GM19035 (cell line): ENCODE measurements around the gene DCP1B.
"Not testable (repeated sequence)": the region's sequence is repeated elsewhere in the genome, so short reads cannot be mapped to it uniquely, and the experiment has no call there.

Experiments
- ATAC-seq: cut with Tn5 transposase; IDR thresholded peaks from one replicate; pipeline ENCODE4 v1.9.1; 2021; ENCODE audit not compliant: unreplicated experiment

Gene DCP1B

GRCh38 chr12:1977588-1977987 is 26.7 kb downstream of the DCP1B start:
- no peak for ATAC-seq

DNA sequence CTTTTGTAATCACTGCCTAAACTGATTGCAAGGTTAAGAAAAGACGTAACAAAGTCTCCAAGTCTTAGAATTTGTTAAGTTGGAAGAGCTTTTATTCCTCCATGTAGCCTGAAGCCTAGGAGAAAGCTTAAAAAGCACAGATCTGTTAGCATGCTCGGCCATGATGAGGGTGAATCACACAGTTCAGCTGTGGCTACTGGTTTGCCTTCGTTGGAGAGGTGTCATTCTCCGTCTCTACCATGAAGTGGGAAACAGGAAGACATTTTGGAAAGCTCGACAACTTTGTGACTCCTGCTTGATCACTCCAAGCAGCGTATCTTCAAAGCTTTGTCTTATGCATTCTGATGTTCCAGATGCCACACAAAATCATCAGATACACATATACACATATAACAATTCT is 27.1 kb downstream of the DCP1B start:
- no peak for ATAC-seq

DNA sequence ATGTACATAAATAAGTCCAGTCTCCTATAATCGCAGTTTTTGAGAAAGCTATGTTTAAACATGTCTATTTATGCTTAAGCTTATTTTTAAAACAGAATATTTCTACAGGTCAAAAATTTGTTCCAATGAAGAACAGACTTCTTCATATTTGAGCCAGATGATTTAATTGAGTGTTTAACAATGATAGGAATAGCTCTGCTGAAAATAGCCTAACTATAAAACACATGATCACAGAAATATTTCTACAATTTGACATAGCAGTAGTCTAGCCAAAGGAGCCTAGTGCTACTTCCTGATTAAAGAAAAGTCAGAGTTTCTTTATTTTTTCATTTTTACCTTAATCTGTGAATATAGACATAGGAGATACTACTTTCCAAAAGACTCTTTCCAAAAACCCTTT is 29.4 kb downstream of the DCP1B start:
- no peak for ATAC-seq

GRCh38 chr12:1972856-1973317 is 31.4 kb downstream of the DCP1B start:
- ATAC-seq, result no peak

DNA sequence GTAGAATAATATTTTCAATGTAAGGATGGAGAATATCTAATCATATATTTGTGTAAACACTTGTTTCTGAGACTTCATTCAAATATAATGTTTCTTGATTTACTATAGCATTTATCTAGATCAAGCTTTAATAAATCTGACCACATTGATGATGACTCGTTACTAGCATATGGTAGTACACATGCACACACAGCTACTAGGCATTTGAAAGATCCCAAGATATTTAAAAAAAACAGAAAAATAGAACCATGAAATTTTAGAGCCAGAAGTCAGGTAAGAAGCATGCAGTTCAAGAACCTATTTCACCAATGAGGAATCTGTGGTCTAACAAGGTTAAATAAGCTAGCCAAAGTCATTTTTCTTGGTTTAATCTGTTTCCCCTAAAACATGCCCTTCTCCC is 32.0 kb downstream of the DCP1B start:
- no peak for ATAC-seq

- ATAC-seq, result no peak
These were observed 33.8 kb downstream of the DCP1B start for GRCh38 chr12:1970331-1970900.

DNA sequence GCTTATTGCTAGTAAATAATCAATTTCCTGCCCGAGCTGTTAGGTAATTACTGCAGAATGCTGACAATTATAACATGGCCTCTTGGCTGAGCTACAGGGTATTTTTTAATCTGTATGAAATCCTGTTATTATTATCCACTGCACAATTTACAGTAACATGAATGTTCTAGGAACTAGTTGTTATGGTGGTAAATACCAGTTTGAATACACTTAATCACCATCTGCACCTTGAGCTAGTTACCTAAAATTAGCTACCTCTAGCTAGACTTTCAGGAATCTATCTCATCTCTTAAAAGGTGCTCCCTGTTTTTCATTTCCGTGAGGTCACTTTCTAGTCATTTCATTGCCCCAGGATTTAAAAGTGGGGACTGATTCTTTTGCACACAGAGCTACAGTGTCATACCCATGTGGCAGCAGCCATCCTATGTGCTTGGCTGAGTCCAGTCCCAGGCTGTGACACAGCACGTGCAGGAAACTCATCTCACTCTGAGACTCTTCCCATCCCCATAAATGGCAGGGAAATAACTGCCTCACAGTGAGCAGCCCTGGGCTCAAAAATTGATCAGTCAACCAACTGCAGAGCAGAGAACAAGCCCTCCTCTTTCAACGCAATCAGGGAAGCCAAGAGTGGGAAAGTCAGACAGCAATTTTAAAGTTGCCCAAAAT is 37.6 kb downstream of the DCP1B start:
- ATAC-seq, result no peak

DNA sequence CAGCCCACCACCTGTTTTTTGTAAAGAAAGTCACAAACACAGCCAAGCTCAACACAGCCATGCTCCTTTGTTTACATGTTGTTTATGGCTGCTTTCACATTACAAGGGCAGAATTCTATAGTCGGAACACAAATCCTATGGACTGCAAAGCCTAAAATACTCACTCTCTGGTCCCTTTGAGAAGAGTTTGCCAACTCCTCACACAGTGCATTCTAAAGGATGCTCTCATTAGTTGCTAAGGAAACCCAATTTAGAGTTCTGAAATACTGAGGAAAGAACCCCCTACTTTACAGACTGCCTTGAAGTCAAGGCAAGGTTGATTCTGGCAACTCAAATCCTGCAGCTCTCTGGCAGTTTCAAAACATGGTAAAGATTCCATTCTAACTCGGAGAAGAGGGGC is 38.3 kb downstream of the DCP1B start:
- no peak for ATAC-seq

DNA sequence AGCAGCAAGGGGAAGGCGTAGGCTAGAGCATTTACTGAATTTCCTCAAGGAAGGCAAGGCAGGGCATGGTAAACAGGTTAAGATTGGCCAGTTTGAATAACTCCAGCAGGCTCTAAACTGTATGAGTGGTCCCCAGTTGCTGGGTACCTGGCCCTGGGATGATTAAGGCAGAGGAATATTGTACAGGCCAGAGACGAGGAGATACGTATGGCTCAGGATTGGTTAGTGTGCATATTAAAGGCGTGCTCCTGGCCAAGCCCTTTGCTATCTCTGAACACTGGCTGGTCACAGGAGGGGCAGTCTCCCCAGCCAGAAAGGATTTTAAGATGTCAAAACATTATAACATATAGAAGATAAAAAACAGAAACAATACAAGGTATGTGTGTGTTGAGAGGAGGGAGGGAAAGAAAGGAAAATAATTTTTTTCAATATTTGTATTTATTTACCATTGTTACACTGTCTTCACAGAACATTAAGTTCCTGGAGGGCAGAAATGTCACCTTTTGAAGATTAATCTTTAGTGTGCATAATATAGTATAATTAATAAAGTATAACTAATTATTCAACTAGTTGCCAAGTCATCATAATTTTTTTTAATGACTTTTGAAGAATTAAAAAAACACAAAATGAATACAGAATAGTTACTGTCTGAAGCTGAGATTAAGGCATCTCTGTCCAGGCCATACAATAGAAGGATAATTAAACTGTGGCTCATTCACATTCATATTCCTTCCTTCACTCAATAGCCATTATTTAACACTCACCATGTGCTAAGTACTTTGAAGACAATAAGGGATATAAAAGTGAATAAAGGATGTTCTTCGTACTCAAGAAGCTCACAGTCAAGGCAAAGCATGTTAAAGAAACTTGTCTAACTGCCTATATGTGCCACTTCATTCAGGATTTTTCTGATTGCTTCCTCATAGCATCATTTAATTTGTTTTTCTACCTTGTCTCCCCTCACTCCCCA is 41.9 kb downstream of the DCP1B start:
- ATAC-seq, result no peak

DNA sequence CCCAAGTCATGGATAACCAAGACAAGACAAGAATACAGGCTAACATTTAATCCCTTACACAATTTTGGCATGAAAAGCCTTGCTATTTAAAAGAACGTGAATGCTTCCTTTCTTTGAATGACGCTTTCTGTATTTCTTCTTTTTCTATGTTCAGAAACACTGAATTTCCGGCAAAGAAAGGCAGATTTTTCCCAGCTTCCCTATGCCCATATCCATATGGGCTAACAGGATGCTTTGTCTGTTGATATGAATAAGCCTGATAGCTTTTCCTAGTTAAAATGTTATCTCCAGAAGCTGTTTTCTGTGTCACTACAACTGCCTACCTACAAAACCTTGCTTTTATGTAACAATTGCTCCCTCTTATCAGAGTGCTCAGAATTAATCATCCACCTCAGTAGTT is 47.5 kb downstream of the DCP1B start:
- ATAC-seq, result no peak

GRCh38 chr12:1949771-1950470 is 54.3 kb downstream of the DCP1B start:
- no peak for ATAC-seq

- no peak for ATAC-seq
These were observed 55.4 kb downstream of the DCP1B start for GRCh38 chr12:1948883-1949282.

GRCh38 chr12:1947081-1947480 is 57.2 kb downstream of the DCP1B start:
- ATAC-seq, result no peak

- no peak for ATAC-seq
These were observed 58.0 kb downstream of the DCP1B start for GRCh38 chr12:1946296-1946695.

DNA sequence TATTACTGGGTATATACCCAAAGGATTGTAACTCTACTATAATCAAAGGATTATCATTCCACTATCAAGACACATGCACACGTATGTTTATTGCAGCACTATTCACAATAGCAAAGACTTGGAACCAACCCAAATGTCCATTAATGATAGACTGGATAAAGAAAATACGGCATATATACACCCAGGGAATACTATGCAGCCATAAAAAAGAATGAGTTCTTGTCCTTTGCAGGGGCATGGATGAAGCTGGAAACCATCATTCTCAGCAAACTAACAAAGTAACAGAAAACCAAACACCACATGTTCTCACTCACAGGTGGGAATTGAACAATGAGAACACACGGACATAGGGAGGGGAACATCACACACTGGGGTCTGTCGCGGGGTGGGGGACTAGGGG is 58.8 kb downstream of the DCP1B start:
- ATAC-seq, result not testable (repeated sequence)

- peak; percentile 64 for ATAC-seq
These were observed 64.3 kb downstream of the DCP1B start for GRCh38 chr12:1939801-1940607.

DNA sequence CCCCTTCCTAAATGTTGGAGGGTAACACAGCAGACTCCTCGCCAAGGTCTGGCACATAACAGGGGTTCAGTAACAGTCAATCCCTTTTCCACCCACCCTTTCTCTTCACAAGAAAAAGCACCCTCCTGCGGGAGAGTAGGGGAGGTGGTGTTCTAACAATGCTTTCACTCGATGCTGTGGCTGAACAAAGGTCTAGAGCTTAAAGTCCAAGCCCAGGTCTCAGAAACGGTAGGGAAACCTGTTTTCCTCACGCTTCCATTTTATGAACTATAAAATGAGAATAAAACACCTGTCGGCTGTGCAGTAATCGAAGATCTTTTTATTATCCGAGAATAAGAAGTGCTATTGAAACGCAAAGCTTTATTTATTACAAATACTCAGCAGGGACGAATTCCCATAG is 64.9 kb downstream of the DCP1B start:
- no peak for ATAC-seq

GRCh38 chr12:1937481-1938224 is 66.6 kb downstream of the DCP1B start:
- no peak for ATAC-seq

DNA sequence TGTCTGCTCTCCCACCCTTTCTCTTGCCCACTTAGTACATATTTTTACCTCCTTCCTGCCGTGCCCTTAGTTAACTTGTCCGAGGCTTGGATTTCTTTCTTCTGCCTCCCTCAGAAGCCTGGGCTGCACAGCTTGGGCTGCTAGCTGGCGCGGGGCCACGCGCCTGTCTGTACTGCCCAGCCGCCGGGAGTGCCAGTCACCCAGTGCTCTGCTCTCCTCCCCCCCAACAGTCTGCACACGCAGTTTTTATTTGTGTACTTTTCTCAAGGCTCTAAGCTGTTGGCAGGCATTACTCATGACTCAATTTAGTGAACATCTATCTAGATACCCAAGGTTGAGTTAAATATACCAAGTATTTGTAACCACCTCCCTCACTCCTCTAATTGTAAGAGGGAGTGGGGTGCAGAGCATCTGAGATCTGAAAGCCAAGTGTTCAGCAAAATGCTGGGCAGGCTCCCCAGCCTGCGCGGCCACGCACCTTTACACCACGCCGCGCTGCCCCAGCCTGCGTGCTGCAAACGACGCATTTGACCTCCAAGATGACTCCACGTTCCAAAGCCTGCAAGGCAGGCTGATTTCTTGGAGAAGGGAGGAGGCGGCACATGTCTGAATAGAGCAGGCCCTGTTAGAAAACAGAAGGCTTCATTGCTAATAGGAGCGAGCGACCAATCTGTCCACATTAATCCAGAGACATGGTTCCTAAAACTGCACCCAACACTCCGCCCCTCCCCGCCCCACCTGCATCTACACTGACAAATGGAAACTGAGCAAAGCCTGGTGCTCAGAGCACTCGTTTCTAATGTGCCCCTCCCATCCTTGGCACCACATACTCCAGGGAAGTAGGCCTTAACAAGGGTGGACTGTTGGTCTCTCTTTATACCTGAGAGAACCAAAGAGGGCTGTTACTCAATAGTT is 67.6 kb downstream of the DCP1B start:
- ATAC-seq, result no peak
